GM12801 (cell line): ENCODE results near the gene LAG3.
A peak's percentile ranks its signal among the peaks of the same experiment; 100 is the strongest.

ENCODE experiments used
- CTCF ChIP-seq: IDR thresholded peaks from one replicate; pipeline ENCODE4 v1.5.1; 2011; ENCODE audit warnings: control low read depth; ENCODE audit not compliant: insufficient read length; ENCODE audit errors: extremely low read depth

The LAG3 gene

DNA sequence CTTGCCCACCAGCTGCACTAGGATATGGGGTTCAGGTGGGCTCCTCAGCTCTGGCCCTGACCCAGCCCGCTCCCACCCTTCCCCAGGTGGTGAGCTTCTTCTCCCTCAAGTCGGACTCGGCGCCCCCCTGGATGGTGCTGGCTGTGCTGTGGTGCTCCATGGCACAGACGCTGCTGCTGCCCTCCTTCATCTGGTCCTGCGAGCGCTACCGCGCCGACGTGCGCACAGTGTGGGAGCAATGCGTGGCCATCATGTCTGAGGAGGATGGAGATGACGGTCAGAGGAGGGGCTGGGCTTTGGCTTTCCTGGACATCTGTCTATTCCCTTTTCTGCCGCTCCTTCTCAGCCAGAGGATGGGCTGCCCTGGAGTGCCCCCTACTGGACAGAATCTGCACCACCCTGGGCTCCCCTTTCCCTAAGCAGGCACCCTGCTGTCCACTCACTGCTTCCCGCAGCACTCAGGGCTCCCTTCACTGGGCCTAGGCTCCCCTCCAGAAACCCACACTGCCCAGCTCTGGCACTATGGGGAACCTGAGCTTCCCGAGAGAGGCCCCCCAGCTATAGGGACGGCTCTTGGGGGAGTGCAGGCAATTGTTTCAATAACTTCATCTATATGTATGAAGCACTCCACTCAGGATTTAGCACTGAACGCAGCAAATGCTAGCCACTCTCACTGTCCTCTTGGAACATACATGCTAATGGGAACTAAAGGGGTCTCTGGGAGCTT, 53.2 kb downstream of the LAG3 start:
- peak; percentile 9 for TF ChIP-seq CTCF

DNA sequence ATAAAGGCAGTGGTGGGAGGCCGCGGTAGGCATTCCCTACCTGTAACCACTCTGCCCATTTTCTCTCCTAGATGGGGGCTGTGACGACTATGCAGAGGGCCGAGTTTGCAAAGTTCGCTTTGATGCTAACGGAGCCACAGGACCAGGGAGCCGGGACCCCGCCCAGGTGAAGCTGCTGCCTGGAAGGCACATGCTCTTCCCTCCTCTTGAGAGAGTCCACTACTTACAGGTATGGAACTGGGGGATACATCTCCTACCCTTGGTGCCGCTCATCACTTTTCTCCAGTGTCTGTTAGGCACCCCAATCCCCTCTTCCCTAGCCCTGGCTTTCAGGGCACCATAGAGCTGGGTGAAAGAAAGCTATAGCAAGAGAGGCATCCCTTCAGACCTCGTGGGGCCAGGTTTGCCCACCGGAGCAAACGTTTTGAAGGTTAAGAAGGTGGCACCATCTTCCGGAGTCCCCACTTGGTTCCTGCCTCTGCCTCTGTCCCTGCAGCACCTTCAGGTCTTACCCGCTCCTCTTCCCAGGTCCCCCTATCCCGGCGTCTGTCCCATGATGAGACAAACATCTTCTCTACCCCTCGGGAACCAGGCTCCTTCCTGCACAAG, 53.9 kb downstream of the LAG3 start:
- TF ChIP-seq CTCF = no peak

- TF ChIP-seq CTCF = no peak
These were observed 54.6 kb downstream of the LAG3 start for GRCh38 chr12:6826734-6827436.

DNA sequence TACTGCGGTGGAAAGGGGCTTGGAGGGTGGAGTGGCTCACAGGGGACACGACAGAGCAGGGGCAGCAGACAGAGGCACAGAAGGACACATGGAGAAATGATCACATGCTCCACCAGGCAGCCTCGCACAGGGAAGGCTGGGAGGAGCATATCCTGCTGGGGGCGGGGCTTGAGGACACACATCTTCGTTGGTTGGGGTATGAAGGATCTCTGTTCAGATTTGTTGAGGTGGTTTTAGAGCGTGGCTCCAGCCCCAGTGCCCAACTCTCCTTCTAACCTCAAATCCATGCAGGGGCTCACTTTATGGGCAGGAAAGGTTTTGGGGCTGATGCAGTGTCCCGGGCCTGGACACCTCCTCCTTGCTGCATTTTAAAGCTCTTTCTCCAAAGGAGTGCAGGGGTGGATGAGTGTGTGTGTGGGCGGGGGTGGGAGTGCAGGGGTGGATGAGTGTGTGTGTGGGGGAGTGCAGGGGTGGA, 55.2 kb downstream of the LAG3 start:
- no peak for TF ChIP-seq CTCF
